ENCODE measurements around the gene C19orf12.

DNA sequence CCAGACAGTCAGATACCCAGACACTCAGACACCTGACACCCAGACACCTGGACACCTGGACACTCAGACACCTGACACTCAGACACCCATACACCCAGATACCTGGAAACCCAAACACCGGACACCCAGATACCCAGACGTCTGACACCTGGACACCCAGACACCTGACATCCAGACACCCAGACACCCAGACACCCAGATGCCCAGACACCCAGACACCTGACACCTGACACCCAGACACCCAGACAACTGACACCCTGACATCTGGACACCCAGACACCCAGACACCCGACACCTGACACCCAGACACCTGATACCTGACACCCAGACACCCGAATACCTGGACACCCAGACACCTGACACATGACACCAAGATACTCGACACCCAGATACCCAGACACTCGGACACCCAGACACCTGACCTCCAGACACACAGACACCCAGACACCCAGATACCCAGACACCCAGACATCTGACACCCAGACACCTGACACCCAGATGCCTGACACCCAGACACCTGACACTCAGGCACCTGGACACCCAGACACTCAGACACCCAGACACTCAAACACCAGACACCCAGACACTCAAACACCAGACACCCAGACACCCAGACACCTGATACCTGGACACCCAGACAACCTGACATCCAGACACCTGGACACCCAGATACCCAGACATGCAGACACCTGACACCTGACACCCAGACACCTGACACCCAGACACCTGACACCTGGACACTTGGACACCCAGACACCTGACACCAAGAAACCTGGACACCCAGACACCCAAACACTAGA lies 19.1 kb downstream of the C19orf12 start:
- TF ChIP-seq CTCF (IDR thresholded peaks at IDR 0.05; ENCODE audit: low read depth, low read length, poor library complexity, severe bottlenecking) (no peak), EZH2phosphoT487 (IDR thresholded peaks at IDR 0.05; ENCODE audit: borderline replicate concordance, low read length) (no peak)

All from DOHH2 (cell line).